DMS 273 (cell line): ENCODE measurements around the gene CACNA1S.

Source experiments
- DNase-seq: peaks from one replicate; lab custom pipeline; 2025; ENCODE audit not compliant: unreplicated experiment; lab: John Stamatoyannopoulos, UW

CACNA1S gene

DNA sequence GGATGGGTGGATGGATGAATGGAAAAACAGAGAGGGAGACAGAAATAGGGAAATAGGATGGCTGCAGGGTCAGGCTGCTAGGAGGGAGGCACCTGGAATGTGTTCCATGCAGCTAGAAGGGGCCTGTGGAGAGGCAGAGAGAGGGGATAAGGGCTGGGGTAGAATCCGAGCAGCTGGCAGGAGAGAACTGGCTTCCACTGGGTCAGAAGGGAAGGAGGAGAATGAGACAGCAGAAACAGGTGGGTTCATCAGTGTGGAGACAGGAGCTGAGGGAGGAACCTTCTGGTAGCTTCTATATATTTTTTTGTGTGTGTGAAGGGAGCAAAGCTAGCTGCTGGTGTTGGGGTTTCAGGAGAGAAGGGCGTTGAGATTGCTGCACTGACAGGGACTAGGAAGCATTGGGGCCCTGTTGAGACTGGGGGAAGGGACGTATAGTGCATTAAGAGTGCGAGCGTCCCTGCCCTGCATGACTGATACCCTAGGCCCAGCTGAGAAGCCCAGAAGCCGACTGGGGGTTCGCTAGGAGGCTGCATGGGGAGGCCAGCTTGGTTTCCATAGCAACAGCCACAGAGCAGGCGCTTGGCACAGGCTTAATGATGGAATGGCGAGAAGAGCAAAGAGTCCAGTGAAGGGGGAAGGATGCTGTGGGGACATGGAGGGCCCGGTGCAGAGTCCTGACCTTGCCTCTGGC, 73.9 kb downstream of the CACNA1S start:
- DNase-seq = peak; percentile 30

DNA sequence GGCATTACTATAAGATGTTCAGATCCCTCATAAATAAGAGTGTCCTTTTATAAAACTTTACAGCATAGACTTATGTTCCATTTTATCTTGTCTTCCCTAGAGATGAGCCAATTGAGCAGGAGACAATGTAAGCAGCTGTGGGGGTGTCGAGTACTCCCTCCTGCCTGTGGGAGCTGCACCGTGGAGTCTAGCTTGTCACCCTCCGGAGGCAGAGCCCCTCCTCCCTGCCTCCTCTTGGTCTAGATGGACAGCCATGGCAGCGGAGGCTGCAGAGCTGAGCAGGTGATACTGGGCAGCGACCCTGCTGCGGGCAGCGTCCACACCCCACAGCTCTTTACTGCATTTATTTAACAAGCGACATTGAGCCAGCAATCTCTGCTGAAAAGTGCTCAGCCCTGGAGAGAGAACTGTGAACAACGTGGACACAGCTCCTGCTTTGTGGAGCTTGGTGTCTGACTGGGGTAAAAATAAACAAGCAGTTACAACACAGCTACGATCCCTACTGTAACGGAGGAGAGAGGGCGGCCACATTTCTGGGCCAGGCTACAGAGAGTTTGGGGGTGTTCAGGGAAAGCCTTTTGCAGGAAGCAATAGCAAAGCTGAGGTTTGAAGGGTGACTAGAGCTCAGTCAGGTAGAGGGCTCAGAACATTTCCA, 75.9 kb downstream of the CACNA1S start:
- DNase-seq = no peak

DNA sequence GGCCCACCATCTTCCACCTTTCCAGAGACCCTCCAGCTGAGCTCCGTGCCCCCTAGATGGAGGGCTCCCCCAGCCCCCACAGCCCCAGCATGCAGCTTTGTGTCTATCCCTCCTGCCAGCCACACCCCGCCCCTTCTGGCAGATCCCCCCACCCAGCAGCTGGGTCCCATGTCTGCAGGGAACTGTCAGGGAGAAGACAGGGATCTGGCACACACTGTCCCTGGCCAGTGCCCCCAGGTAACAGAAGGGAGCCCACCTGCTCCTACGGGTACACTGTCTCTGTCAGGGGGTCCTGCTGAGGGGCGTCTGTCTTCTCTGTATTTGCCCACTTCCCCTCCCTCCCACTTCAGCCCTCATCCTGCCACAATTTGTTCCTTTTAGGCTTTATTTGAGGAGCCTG, 77.6 kb downstream of the CACNA1S start:
- DNase-seq = no peak

DNA sequence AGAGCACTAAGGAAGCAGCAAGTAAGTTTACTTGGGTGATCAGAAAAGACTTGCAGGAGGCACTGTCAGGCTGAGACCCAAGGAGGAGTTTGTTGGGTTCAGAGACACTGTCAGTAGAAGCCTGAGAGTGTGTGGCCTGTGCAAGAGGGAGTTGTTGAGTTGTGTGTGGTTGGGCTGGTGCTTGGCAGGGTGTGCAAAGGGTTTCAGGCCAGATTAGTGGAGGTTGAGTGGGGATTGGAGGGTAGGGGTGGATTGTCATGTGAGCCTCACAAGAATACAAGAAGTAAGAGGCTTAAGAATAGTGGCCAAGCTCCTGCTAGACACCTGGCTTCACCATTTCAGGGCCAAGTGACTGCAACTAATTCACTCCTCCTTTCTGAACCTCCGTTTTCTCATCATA, 79.8 kb downstream of the CACNA1S start:
- DNase-seq = no peak

DNA sequence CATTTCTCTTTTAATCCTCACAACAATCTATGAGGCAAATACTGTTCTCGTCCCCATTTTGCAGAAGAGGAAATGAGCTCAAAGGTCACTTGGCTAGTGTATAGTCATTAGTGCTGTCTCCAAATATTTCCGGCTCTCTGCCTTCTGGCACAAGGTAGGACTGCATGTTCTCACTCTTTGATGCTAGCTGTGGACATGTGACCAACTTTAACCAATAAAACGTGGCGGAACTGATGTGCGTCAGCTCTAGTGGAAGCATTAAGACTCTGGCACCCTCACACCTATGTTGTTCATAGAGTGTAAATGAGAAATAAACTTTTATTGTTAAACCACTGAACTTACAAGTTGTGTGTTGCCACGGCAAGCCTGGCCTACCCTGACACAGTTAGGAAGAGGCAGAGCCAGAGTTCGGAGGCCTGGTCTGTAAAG, 83.8 kb downstream of the CACNA1S start:
- DNase-seq = no peak

DNA sequence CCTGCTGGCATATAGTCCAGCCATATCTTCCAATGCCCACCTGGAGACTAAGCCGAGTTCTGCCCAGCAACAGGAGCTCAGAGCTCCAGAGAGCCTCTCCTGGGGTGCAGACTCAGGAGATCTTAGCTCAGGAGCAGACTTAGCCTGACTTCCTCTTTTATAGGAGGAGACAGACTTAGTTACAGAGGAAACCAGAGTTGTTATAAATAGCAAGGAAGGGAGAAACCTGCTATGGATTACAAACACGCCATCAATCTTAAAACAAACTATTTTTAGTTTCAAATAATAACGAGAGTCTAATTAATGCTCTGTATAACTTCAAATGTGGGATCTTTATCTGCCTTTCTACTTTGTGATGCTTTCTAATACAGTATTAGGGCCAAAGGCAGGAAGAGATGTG, 85.4 kb downstream of the CACNA1S start:
- peak; percentile 42 for DNase-seq

DNA sequence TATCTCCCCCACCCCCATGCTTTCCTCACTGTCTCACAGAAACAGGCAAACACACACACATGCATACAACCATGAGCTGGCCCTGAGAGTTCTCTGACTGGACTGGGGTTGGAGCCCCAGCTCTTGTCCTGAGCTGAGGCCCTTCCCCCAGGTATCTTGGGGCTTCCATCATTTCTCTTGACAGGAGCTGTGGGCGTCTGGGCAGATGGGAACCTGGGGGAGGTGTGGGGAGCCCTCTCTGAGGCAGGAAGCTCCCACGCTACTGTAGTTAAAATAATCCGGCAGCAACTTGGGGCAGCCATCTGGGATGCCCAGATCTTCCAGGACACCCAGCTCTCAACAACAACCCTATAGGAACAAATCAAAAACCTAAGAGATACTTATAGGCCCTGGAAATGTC, 86.0 kb downstream of the CACNA1S start:
- peak; percentile 58 for DNase-seq

DNA sequence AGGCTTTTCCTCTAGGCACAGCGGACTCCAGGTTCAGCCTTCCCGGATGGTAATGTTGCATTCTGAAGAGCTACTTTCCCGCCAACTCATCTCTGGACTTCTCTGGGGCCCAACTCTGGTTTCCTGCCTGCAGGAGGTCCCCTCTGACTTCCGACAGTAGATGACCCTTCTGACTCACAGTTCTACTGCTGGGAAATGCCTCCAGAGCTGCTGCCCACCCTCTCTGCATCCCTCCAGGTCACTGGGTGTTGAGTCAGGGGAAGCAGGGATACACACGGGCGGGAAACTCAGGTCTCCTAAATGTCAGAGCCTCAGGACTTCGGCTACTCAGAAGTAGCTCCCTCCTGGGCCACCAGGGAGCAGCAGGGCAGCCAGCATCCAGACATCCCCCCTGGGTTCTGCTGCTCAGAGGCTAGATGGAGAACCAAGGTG, 86.6 kb downstream of the CACNA1S start:
- peak; percentile 70 for DNase-seq

DNA sequence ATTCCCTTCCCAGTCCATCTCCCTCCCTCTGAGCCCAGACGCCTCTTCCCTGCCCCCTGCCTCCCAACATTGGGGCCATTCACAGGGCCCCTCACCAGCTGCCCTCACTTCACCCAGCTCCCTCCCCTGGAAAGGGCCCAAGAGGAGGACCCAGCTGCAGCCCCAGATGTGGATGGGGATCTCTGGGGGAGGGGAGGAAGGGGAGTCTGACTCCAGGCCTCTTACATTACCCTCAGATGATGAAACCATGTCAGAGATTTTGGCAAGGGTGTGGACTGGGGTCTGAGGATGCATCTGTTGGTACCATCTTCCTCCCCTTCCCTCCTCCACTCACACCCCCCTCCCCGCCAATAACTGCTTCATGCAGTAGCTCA, 87.6 kb downstream of the CACNA1S start:
- peak; percentile 24 for DNase-seq

DNA sequence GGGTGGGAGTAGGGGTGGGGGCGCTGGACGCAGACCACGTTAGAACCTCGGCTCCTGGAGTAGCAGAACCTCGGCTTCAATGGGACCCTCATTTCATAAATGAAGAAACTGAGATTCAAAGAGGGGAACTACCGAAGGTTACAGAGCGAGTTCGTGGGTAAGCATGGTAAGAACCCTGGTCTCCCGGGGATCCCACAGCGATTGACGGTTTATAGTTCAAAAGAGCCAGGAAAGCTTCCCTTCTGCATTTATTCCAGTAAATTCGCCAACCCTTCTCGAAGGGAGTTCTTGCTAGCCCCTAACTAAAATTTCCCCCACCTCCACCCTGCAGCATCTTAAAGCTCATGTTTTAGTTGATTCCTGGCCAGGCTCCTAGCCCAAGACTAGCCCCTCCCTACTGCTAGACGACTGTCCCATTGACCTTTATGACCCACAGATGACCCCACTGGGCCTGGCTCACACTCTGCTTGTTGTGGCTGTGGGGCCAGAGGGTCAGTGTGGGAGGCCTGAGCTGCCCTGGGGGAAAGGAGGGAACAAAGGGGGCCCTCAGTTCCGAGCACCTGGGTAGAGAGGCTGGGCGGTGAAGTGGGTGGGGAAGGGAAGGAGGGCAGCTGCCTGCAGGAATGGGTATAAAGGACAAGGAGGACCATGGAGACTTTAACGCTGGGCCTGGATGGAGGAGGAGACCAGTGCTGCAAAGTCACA, 88.2 kb downstream of the CACNA1S start:
- DNase-seq = no peak

DNA sequence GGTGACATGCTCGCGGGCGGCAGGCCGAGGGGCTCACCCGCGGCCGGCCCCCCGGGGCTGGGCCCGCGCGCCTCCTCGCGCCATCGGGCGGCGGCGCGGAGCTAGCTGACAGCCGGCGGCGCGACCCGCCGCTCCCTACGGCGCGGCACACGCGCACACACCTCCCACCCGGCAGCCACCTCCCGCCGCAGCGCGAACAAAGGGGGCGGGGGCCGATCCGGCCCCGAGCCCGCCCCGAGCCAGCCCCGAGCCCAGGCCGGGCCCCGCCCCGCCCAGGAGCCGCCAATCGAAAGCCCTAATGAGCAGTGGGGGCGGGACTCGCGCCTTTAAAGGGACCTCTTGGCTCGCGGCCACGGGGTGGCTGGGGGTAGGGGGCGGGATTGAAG, 88.7 kb downstream of the CACNA1S start, which contains the start of gene KIF21B:
Gene KIF21B (minus strand): TSS at position 198 of the 386 bp plus-strand sequence. CDS start 331 bp downstream, outside the sequence.
- DNase-seq = peak; percentile 95

DNA sequence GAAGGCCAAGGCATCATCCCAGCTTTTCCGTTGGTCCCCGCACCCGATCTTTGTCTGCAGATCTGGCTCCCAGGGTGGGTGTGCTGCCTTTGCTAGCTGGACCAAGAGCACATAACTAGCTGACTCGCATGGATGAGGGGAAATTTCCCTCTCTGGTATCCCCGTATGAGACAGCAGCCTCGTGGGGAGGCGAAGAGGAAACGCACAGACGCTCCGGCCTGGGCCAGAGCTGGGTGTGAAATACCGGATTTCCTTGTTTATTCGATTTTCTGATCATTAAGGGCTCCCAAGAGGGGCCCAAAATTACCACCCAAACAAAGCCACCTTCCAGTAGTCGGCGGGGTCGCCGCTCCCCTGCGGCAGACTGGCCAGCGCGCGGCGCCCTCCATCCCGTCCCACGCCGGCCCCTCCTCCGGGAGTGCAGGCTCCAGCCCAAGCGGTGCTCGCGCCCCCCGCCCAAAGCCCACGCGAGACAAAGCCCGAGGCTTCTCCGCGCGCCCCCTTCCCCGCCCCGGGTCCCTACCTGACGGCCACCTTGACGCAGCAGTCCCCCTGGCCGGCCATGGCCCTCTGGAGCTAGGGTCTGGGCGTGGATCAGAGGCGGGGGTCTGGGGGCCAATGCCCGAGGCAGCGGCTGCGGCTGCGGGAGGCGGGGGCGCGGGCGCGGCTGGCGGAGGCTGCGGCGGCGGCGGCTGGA, 89.3 kb downstream of the CACNA1S start:
- peak; percentile 34 for DNase-seq

DNA sequence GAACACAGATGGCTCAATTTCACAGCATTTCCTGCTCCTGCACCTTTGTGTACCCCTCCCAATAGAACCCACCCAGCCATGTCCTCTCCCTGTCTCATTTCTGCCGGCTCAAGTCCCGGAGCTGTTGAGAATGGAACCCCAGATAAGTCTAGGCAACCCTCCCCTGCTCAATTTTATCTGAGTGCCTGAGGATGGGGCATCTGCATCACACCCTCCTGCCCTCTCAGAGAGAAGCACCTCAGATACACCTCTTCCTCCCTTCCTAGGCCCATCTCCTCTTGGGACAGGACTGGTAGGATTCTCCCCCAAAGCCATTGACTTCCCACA, 89.8 kb downstream of the CACNA1S start:
- DNase-seq = no peak

DNA sequence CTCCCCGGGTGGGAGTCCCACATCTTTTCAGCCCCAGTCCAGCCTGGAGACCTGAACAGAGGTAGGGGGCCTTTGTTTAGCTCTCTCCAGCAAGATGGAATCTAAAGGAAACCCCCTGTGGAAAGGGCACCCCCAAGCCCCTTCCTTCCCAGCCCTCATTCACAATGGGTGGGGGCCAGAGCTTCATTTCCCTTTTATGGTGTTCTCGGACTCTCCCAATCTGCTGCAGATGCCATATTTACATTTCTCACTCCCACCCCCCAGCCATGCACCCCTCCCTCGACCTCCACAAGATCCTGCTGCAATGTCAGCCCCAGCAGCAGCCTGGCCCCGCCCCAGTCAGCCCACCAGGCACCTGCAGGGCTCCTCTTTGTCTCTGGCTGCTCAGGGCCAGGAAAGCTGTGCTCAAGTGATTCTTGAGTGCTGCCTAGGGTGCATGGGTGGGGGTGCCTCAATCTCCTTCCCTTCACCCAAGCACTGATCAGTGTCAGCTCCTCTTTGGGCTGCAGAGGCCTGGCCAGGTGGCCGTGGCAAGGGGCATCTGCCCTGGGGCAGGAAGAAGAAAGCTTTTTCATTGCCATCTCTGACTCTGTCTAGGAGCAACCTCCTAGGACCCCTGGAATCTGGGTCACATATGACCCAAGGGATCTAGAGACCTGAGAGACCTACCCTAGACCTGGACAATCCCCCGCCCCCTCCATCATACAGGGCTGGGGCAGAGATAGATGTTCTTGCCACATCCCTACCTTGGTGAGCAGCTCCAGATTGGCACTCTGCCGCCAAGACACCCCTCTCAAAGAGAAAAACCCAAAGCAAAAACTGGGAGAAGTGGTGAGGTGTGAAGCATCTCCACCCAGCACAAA, 90.4 kb downstream of the CACNA1S start:
- no peak for DNase-seq

DNA sequence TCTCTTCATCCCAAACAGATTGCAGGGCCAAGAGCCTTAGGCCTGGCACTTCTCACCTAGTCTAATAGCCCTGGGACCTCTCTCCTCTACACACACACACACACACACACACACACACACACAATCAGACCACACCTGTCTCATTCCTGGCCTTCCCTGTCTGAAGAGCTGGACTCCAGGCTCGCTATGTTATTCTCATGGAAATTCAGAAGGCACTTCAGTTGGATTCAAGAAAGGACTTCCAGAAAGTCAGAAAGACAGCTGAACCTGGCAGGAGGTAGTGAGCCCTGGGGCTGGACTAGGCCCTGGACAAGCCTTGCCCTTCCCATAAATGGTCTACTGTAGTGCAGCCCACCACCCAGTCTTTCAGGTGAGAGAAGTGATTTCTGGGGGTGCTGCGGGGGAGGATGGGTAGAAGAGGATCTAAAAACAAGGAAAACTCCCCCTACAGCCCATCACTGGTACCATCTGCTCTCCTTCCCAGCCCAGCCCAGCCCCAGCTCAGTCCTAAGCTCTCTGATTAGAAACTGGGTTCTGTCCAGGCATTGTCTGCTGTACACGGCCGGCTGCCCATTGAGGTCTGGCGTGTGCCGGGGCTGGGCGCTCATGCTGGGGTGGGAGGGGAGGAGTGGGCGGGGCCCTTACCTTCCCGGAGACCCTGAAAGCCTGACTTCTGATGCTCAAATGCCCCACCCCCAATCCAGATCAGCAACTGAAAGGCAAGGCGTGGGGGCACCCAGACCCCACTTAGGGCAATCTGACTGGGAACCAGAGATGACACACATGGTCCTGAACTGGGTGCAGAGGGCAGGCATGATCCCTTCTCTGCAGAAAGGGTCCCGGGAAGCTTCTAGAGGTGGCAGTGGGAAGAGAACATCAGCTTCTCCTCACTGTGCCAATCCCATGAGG, 91.3 kb downstream of the CACNA1S start:
- peak; percentile 66 for DNase-seq

DNA sequence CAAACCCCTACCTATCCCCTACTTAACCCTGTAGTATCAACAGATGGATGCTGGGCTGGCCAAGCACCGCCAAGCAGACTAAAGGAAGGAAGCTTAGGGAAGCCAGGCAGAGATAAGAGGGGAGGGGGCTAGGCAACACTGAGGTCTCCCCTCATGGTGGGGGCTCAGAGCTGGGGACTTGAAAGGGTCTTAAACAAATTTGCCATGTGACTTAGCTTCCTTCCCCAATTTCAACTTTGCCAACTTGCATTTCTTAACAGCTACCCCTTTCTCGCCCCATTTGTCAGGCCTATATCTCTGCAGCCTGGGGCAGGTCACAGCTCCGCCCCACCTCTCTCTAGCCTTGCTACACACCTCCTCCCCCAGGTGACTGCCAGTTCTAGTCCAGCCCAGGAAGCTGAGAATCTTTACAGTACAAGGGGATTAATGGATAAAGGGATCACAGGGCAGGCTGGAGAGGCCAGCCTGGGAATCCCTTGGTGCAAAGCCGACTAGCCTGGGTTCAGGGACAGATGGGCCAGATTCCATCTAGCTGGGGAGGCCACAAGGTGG, 92.1 kb downstream of the CACNA1S start:
- DNase-seq = no peak

DNA sequence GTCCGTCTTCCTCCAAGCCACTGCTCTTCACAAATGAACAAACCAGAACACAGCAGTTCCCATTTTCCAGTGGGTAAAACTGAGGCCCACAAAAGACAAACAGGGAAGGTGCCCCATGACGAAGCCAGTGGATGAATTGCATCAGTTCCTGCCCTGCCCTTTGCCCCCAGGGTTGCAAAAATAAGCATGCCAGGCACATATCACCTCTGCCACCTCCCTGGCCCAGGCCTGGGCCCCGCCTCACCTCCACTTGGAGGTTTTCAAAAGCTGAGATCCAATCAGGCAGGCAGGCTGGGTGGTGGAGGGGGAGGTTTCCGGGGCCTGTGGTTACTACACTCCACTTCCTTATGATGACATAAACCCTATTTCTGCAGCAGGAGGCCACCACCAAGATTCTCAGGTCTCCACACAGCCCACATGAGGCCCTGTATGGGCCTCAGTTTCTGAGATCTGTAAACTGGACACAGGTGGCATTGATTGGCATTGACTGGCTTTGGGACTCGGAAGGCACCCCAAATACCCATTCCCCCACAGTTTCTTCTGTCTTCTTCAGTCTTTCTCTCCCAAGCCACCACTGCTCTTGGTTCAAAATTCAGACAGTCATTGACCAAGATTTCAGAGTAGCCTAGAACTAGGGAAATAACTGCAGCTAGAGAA, 92.8 kb downstream of the CACNA1S start:
- no peak for DNase-seq

DNA sequence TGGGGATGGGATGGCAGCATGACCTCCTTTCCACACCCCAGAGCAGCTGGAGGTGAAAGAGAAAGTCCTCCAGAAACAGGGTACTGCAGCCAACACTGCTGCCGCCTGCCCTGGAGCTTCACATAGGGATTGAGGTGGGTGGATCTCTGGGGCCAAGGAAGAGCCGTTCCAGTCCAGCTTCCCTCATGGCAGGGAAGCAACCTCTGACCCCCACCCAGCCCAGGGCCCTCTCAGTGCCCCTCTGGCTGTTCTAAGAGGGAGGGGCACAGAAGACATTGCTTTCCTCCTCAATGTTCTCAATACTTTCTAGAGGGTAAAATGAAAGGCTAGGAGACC, 94.4 kb downstream of the CACNA1S start:
- peak; percentile 68 for DNase-seq
